PFSK-1 (cell line): ENCODE results near the gene VNN1.

Experiments
- FOXP2 ChIP-seq: optimal IDR thresholded peaks from 2 replicates; pipeline ENCODE3; 2011; ENCODE audit warnings: borderline replicate concordance, control low read depth, inconsistent platforms; ENCODE audit not compliant: insufficient read depth; ENCODE audit errors: extremely low read length, extremely low read depth
- POLR2AphosphoS5 ChIP-seq: IDR thresholded peaks from 2 replicates; pipeline ENCODE4 v1.6.1; 2012; ENCODE audit warnings: low read depth, mild to moderate bottlenecking, control low read depth, low read length, moderate library complexity
- REST ChIP-seq, 2 experiments: IDR thresholded peaks; 2 replicates each; pipeline versions ENCODE4 v1.6.1 to v1.8.0; 2011 to 2012; ENCODE audit warnings: low read depth in 2 of 2, low read length in 2 of 2, control low read depth in 1 of 2, inconsistent platforms in 1 of 2, mild to moderate bottlenecking in 1 of 2, moderate library complexity in 1 of 2; ENCODE audit not compliant: insufficient read depth in 1 of 2
- SIN3A ChIP-seq: IDR thresholded peaks from 2 replicates; pipeline ENCODE4 v1.6.1; 2012; ENCODE audit warnings: mild to moderate bottlenecking, low read length, moderate library complexity, borderline replicate concordance; ENCODE audit not compliant: insufficient read depth
- TAF1 ChIP-seq: IDR thresholded peaks from 2 replicates; pipeline ENCODE4 v1.6.1; 2012; ENCODE audit warnings: low read length, control low read depth, borderline replicate concordance; ENCODE audit not compliant: insufficient read depth

The VNN1 gene

GRCh38 chr6:132684272-132684671, 29.6 kb downstream of the VNN1 start:
- no peak for TF ChIP-seq POLR2AphosphoS5
- no peak for TF ChIP-seq TAF1
- TF ChIP-seq SIN3A: no peak
- TF ChIP-seq REST (IDR thresholded peaks at IDR 0.05; ENCODE audit: insufficient read depth in 1 of 2, low read depth in 2 of 2, low read length in 2 of 2): no peak
- TF ChIP-seq FOXP2: no peak

- TF ChIP-seq TAF1 (no peak), SIN3A (no peak), REST (IDR thresholded peaks at IDR 0.05; ENCODE audit: insufficient read depth in 1 of 2, low read depth in 2 of 2, low read length in 2 of 2) (no peak), FOXP2 (no peak), POLR2AphosphoS5 (no peak)
Measured at GRCh38 chr6:132683543-132683942, 30.3 kb downstream of the VNN1 start.

GRCh38 chr6:132675749-132676148, 38.1 kb downstream of the VNN1 start:
- TF ChIP-seq REST (IDR thresholded peaks at IDR 0.05; ENCODE audit: insufficient read depth in 1 of 2, low read depth in 2 of 2, low read length in 2 of 2) (no peak), POLR2AphosphoS5 (no peak), SIN3A (no peak)

- TF ChIP-seq REST (IDR thresholded peaks at IDR 0.05; ENCODE audit: insufficient read depth in 1 of 2, low read depth in 2 of 2, low read length in 2 of 2) (no peak), TAF1 (no peak), FOXP2 (no peak), SIN3A (no peak), POLR2AphosphoS5 (no peak)
Measured at GRCh38 chr6:132675002-132675401, 38.9 kb downstream of the VNN1 start.

GRCh38 chr6:132673376-132674094, 40.3 kb downstream of the VNN1 start:
- TF ChIP-seq TAF1 (no peak), POLR2AphosphoS5 (no peak), SIN3A (no peak), REST (IDR thresholded peaks at IDR 0.05; ENCODE audit: insufficient read depth in 1 of 2, low read depth in 2 of 2, low read length in 2 of 2) (no peak), FOXP2 (no peak)
